Gastrocnemius medialis (tissue), 4 donors: ENCODE data around the gene HBA1.

Experiments used
- CTCF ChIP-seq, 5 experiments: fragments of 450-650 bp in 3 of 5; fragments of 200-600 bp in 2 of 5; sonication (generic) in 2 of 5; IDR thresholded peaks in 4 of 5; conservative IDR thresholded peaks in 1 of 5; 1 replicate in 4 of 5; 2 replicates in 1 of 5; pipeline ENCODE4 v1.5.1; 2016 to 2019; ENCODE audit warnings: antibody characterized with exemption in 5 of 5, mild to moderate bottlenecking in 3 of 5, moderate library complexity in 3 of 5
- POLR2A ChIP-seq, 2 donors: fragments of 450-650 bp; IDR thresholded peaks; one replicate each; pipeline ENCODE4 v1.6.1; 2017; ENCODE audit warnings: antibody characterized with exemption in 2 of 2, mild to moderate bottlenecking in 2 of 2, moderate library complexity in 2 of 2

- TF ChIP-seq POLR2A (IDR thresholded peaks at IDR 0.05) (no peak), CTCF (IDR thresholded peaks at IDR 0.05 in 4 of 5, conservative IDR thresholded peaks at IDR 0.05 in 1 of 5) (no peak)
Measured at GRCh38 chr16:154217-155030, 22.1 kb upstream of the HBA1 start.
